HG03135 (cell line): Measurements from ENCODE around the gene MVD.
"Not testable (repeated sequence)": the region's sequence is repeated elsewhere in the genome, so short reads cannot be mapped to it uniquely, and the experiment has no call there.

Experiments used
- ATAC-seq: cut with Tn5 transposase; IDR thresholded peaks from one replicate; pipeline ENCODE4 v1.9.1; 2021; ENCODE audit warnings: mild to moderate bottlenecking, moderate library complexity; ENCODE audit not compliant: unreplicated experiment

MVD gene

GRCh38 chr16:88681709-88682451, 19.0 kb upstream of the MVD start:
- peak; percentile 67 for ATAC-seq

GRCh38 chr16:88681084-88681680, 18.3 kb upstream of the MVD start:
- no peak for ATAC-seq

GRCh38 chr16:88680554-88681083, 17.7 kb upstream of the MVD start:
- no peak for ATAC-seq

GRCh38 chr16:88678224-88678979, 15.5 kb upstream of the MVD start:
- no peak for ATAC-seq

- no peak for ATAC-seq
Measured at GRCh38 chr16:88677721-88678120, 14.8 kb upstream of the MVD start.

- no peak for ATAC-seq
Measured at GRCh38 chr16:88676502-88677242, 13.8 kb upstream of the MVD start.

- ATAC-seq: no peak
Measured at GRCh38 chr16:88673716-88674379, 11.0 kb upstream of the MVD start.

- ATAC-seq: no peak
Measured at GRCh38 chr16:88672776-88673175, 9.9 kb upstream of the MVD start.

- no peak for ATAC-seq
Measured at GRCh38 chr16:88671806-88672205, 8.9 kb upstream of the MVD start.

- no peak for ATAC-seq
Measured at GRCh38 chr16:88669980-88670379, 7.1 kb upstream of the MVD start.

GRCh38 chr16:88669493-88669892, 6.6 kb upstream of the MVD start:
- not testable (repeated sequence) for ATAC-seq

- no peak for ATAC-seq
Measured at GRCh38 chr16:88667461-88667860, 4.6 kb upstream of the MVD start.

GRCh38 chr16:88665570-88665969, 2.7 kb upstream of the MVD start:
- no peak for ATAC-seq

GRCh38 chr16:88665148-88665547, 2.3 kb upstream of the MVD start:
- ATAC-seq: no peak

- ATAC-seq: peak; percentile 6
Measured at GRCh38 chr16:88662222-88662842, 559 bp downstream of the MVD start.

GRCh38 chr16:88661468-88661867, 1.4 kb downstream of the MVD start:
- ATAC-seq: no peak

- no peak for ATAC-seq
Measured at GRCh38 chr16:88659160-88659559, 3.7 kb downstream of the MVD start.

GRCh38 chr16:88658714-88659113, 4.2 kb downstream of the MVD start:
- no peak for ATAC-seq

- no peak for ATAC-seq
Measured at GRCh38 chr16:88657371-88657770, 5.5 kb downstream of the MVD start.
